IMR-90 (cell line): ENCODE data around the gene MRTFA. TPM values are rescaled to one million over a fixed set of nuclear protein-coding genes. Genes with fewer than 3 reads are reported as not detected.

Experiments
- ATAC-seq: fragments of 200-7000 bp; cut with Tn5 transposase; 2 replicates; pipeline ENCODE4 v1.9.1; 2020; ENCODE audit warnings: low read depth, mild to moderate bottlenecking, moderate library complexity
- BruUV-seq: library from RNA; stranded (reverse); fragments of 400-500 nt; replicated peaks from 2 replicates; lab custom pipeline; 2021; lab: Mats Ljungman, UMichigan
- CTCF ChIA-PET: fragments of 300-600 bp; formaldehyde crosslinking; extraction: SDS; loops from one replicate; lab custom pipeline; 2021; ENCODE audit warnings: antibody characterized with exemption; lab: Yijun Ruan, JAX
- POLR2A ChIA-PET: fragments of 300-600 bp; sonication (Branson Sonifier 250); formaldehyde crosslinking; loops from one replicate; lab custom pipeline; 2022; ENCODE audit warnings: antibody characterized with exemption; ENCODE audit not compliant: unreplicated experiment; lab: Charles Lee
- DNase-seq: peaks from one replicate; pipeline ENCODE4 v3.0.0; 2013
- H2AFZ ChIP-seq: replicated peaks from 2 replicates; pipeline ENCODE3; 2013; ENCODE audit warnings: low read length, mild to moderate bottlenecking; ENCODE audit not compliant: poor library complexity
- H2AK5ac ChIP-seq: 2 replicates; pipeline ENCODE4 v1.6.1; 2013; ENCODE audit warnings: low read depth, low read length, inconsistent platforms
- H2AK9ac ChIP-seq: replicated peaks from 2 replicates; pipeline ENCODE3; 2013; ENCODE audit warnings: mild to moderate bottlenecking, low read depth, low read length, moderate library complexity; ENCODE audit not compliant: poor library complexity
- H2BK120ac ChIP-seq: 2 replicates; pipeline ENCODE4 v1.6.1; 2013; ENCODE audit warnings: low read depth, low read length, inconsistent platforms
- H2BK15ac ChIP-seq: 3 replicates; pipeline ENCODE4 v1.6.1; 2013; ENCODE audit warnings: low read depth, low read length, inconsistent platforms
- H2BK20ac ChIP-seq: 2 replicates; pipeline ENCODE4 v1.6.1; 2013; ENCODE audit warnings: low read depth, mild to moderate bottlenecking, inconsistent platforms, low read length, moderate library complexity
- H2BK5ac ChIP-seq: 2 replicates; pipeline ENCODE4 v1.6.1; 2013; ENCODE audit warnings: mild to moderate bottlenecking, low read depth, low read length, inconsistent platforms; ENCODE audit not compliant: poor library complexity, severe bottlenecking
- H3K14ac ChIP-seq: replicated peaks from 2 replicates; pipeline ENCODE4 v1.6.1; 2013; ENCODE audit warnings: low read depth, low read length, inconsistent platforms
- H3K18ac ChIP-seq: 2 replicates; pipeline ENCODE4 v1.6.1; 2013; ENCODE audit warnings: low read depth, low read length, control low read depth
- H3K23ac ChIP-seq: 2 replicates; pipeline ENCODE4 v1.6.1; 2013; ENCODE audit warnings: low read depth, low read length, inconsistent platforms
- H3K27ac ChIP-seq: 2 replicates; pipeline ENCODE4 v1.5.1; 2013; ENCODE audit warnings: mild to moderate bottlenecking, control low read depth, low read length; ENCODE audit not compliant: insufficient read depth
- H3K27me3 ChIP-seq: 2 replicates; pipeline ENCODE4 v1.6.1; 2013; ENCODE audit warnings: low read length; ENCODE audit not compliant: control insufficient read depth, insufficient read depth
- H3K36me3 ChIP-seq: 2 replicates; pipeline ENCODE4 v1.6.1; 2013; ENCODE audit warnings: low read length, mixed read lengths; ENCODE audit not compliant: control insufficient read depth, insufficient read depth
- H3K4ac ChIP-seq: 2 replicates; pipeline ENCODE4 v1.6.1; 2013; ENCODE audit warnings: low read depth, low read length, inconsistent platforms
- H3K4me1 ChIP-seq: 2 replicates; pipeline ENCODE4 v1.6.1; 2013; ENCODE audit warnings: low read length, mixed read lengths; ENCODE audit not compliant: control insufficient read depth, insufficient read depth
- H3K4me2 ChIP-seq: 2 replicates; pipeline ENCODE4 v1.6.1; 2013; ENCODE audit warnings: low read depth, mild to moderate bottlenecking, control low read depth, low read length, moderate library complexity
- H3K4me3 ChIP-seq: 2 replicates; pipeline ENCODE4 v1.5.1; 2013; ENCODE audit warnings: low read depth, mild to moderate bottlenecking, control low read depth, low read length, moderate library complexity; ENCODE audit not compliant: insufficient read depth
- H3K56ac ChIP-seq: 2 replicates; pipeline ENCODE4 v1.6.1; 2013; ENCODE audit warnings: low read length, inconsistent platforms; ENCODE audit not compliant: insufficient read depth; ENCODE audit errors: extremely low read depth
- H3K79me1 ChIP-seq, 2 experiments: 2 replicates each; pipeline ENCODE4 v1.6.1; 2013; ENCODE audit warnings: low read length in 2 of 2, inconsistent platforms in 1 of 2, low read depth in 1 of 2
- H3K9ac ChIP-seq: 2 replicates; pipeline ENCODE4 v1.6.1; 2013; ENCODE audit warnings: low read depth, low read length, control low read depth
- H3K9me1 ChIP-seq: 2 replicates; pipeline ENCODE4 v1.6.1; 2013; ENCODE audit warnings: low read length, inconsistent platforms; ENCODE audit not compliant: insufficient read depth
- H3K9me3 ChIP-seq: 2 replicates; pipeline ENCODE4 v1.6.1; 2013; ENCODE audit warnings: low read length; ENCODE audit not compliant: control insufficient read depth, insufficient read depth
- H4K20me1 ChIP-seq: 2 replicates; pipeline ENCODE4 v1.6.1; 2013; ENCODE audit warnings: low read length, inconsistent platforms; ENCODE audit not compliant: insufficient read depth
- H4K5ac ChIP-seq: 2 replicates; pipeline ENCODE4 v1.6.1; 2013; ENCODE audit warnings: mild to moderate bottlenecking, low read depth, low read length, control low read depth
- H4K8ac ChIP-seq, 2 experiments: 2 replicates each; pipeline ENCODE4 v1.6.1; 2013; ENCODE audit warnings: low read depth in 2 of 2, low read length in 2 of 2, control low read depth in 1 of 2, inconsistent platforms in 1 of 2
- H4K91ac ChIP-seq: 2 replicates; pipeline ENCODE4 v1.6.1; 2013; ENCODE audit warnings: low read depth, low read length, inconsistent platforms; ENCODE audit not compliant: insufficient read depth
- CEBPB ChIP-seq: IDR thresholded peaks from 2 replicates; pipeline ENCODE4 v1.6.1; 2012; ENCODE audit warnings: low read depth, low read length, improper control_type of control experiment
- MAZ ChIP-seq: IDR thresholded peaks from 2 replicates; pipeline ENCODE4 v1.6.1; 2012; ENCODE audit warnings: low read depth, mild to moderate bottlenecking, low read length, improper control_type of control experiment, moderate library complexity, borderline replicate concordance
- MXI1 ChIP-seq: IDR thresholded peaks from 2 replicates; pipeline ENCODE4 v1.6.1; 2012; ENCODE audit warnings: low read depth, mild to moderate bottlenecking, low read length, moderate library complexity, borderline replicate concordance
- NFE2L2 ChIP-seq: fragments of 150-350 bp; IDR thresholded peaks from 2 replicates; pipeline ENCODE4 v1.6.1; 2016; ENCODE audit warnings: low read depth, mild to moderate bottlenecking, low read length
- RCOR1 ChIP-seq: IDR thresholded peaks from 2 replicates; pipeline ENCODE4 v1.6.1; 2012; ENCODE audit warnings: mild to moderate bottlenecking, low read length, improper control_type of control experiment; ENCODE audit not compliant: insufficient replicate concordance
- USF2 ChIP-seq: fragments of 150-350 bp; IDR thresholded peaks from 2 replicates; pipeline ENCODE4 v1.6.1; 2017; ENCODE audit warnings: mild to moderate bottlenecking, antibody characterized with exemption, low read length, low read depth
- WGBS, 2 experiments: methylation state at CpG; one replicate each; pipeline versions ENCODE4 v1.1.5 to v1.1.7; 2013; ENCODE audit warnings: missing lambda C conversion rate in 2 of 2; ENCODE audit not compliant: insufficient read length in 1 of 2; ENCODE audit errors: extremely low coverage in 2 of 2; 5-methylcytosine and 5-hydroxymethylcytosine counted together
- dilution Hi-C: fragments of 300-500 bp; cut with HindIII; formaldehyde crosslinking; loops from one replicate; pipeline ENCODE4 v1.14.3; 2018; ENCODE audit warnings: low sequenced_read_pairs; ENCODE audit not compliant: unreplicated experiment
- in situ Hi-C: fragments of 300-500 bp; cut with MboI; formaldehyde crosslinking; loops from 3 replicates; pipeline ENCODE4 v1.14.3; 2019; ENCODE audit warnings: low sequenced_read_pairs, inconsistent platforms, mixed read lengths
- intact Hi-C: fragments of 100-400 bp; cut with micrococcal nuclease; formaldehyde crosslinking; loops from 2 replicates; pipeline ENCODE4 v1.10.0; 2022
- polyA plus RNA-seq, 3 experiments: library from polyadenylated mRNA; depleted of rRNA; stranded (reverse); fragments of >200 nt; gene quantifications; 2 replicates each; pipeline ENCODE4 v1.2.3, GENCODE V29; 2012; ENCODE audit warnings: low replicate concordance in 1 of 3
- total RNA-seq: library from RNA; depleted of rRNA; stranded (reverse); fragments of >200 nt; gene quantifications from 2 replicates; pipeline ENCODE4 v1.2.3, GENCODE V29; 2012
- TF ChIP-seq, protein P1 (sequence below): conservative IDR thresholded peaks from 2 replicates; pipeline ENCODE4 v1.5.1; 2012; ENCODE audit warnings: mild to moderate bottlenecking, low read depth, low read length, improper control_type of control experiment

The MRTFA gene
- total and polyA plus RNA-seq, 2 of the 4 experiments (the other 2 are of a cell fraction): 12.5 to 17.2 TPM

- Histone ChIP-seq H3K56ac (no peak overlapping the region), H3K27me3 (no peaks in the 10 kb centered on the region), H3K4ac (no peak overlapping the region), H3K4me1 (peaks cover 9% of the 10 kb centered on the region), H3K23ac (no peak overlapping the region), H4K8ac (no peak overlapping the region), H2BK5ac (no peak overlapping the region), H2BK120ac (no peak overlapping the region), H2AFZ (no peak overlapping the region), H3K4me3 (no peak overlapping the region), H4K5ac (no peak overlapping the region), H3K4me2 (no peak overlapping the region), H3K14ac (no peak overlapping the region), H3K9ac (no peak overlapping the region), H2BK15ac (no peak overlapping the region), H3K36me3 (peaks cover 1% of the 10 kb centered on the region; the same call in 1 of the 2 replicates), H3K9me3 (no peaks in the 10 kb centered on the region), H4K91ac (no peak overlapping the region), H4K20me1 (peaks cover 25% of the 10 kb centered on the region), H3K79me1 (peaks cover 43 to 72% of the 10 kb centered on the region in 2 experiments), H2AK9ac (no peak overlapping the region), H3K9me1 (peaks cover 17% of the 10 kb centered on the region), H3K27ac (no peak overlapping the region), H3K18ac (no peak overlapping the region), H2AK5ac (no peak overlapping the region), H2BK20ac (no peak overlapping the region)
- 73% methylated on average over 2 of the region's 2 CpGs; no CpG with 5 or more reads in 1 of the 2 experiments for WGBS, 2 experiments
- BruUV-seq: no TSS peak
- in situ Hi-C loops (no loop called here), intact Hi-C loops (no loop called here), dilution Hi-C loops (no loop called here)
- ChIA-PET CTCF (no interaction called here), POLR2A (no interaction called here)
- no peak for TF ChIP-seq MAZ
- TF ChIP-seq MXI1: no peak
- no peak for TF ChIP-seq RCOR1
- TF ChIP-seq NFE2L2: no peak
- no peak for TF ChIP-seq USF2
- peak; percentile 73 for TF ChIP-seq CEBPB
- TF ChIP-seq, protein P1, sequence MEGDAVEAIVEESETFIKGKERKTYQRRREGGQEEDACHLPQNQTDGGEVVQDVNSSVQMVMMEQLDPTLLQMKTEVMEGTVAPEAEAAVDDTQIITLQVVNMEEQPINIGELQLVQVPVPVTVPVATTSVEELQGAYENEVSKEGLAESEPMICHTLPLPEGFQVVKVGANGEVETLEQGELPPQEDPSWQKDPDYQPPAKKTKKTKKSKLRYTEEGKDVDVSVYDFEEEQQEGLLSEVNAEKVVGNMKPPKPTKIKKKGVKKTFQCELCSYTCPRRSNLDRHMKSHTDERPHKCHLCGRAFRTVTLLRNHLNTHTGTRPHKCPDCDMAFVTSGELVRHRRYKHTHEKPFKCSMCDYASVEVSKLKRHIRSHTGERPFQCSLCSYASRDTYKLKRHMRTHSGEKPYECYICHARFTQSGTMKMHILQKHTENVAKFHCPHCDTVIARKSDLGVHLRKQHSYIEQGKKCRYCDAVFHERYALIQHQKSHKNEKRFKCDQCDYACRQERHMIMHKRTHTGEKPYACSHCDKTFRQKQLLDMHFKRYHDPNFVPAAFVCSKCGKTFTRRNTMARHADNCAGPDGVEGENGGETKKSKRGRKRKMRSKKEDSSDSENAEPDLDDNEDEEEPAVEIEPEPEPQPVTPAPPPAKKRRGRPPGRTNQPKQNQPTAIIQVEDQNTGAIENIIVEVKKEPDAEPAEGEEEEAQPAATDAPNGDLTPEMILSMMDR: no peak
- DNase-seq: peak; percentile 49
- ATAC-seq: no peak
Measured at GRCh38 chr22:40392618-40393017, 243.9 kb downstream of the MRTFA start.
